ENCODE measurements around the gene ZDBF2.

Gene ZDBF2

DNA sequence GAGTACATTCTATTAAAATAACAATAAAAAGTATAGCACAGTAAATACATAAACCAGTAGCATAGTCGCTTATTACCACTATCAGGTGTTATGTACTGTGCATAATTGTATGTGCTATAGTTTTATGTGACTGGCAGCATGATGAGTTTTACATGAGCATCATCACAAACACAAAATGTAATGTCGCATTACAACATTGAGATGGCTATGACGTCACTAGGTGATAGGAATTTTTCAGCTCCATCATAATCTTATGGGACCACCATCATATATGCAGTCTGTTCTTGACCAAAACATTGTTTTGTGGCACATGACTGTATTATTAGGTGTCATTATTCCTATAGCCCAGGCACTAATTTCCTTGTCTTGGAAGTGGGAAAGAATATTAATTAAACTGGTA, 48.6 kb downstream of the ZDBF2 start:
- H3K9me3 ChIP-seq (ENCODE audit: control insufficient read depth, insufficient read depth, low read length) = no peaks in the 10 kb centered on the region
- H3K27ac ChIP-seq (ENCODE audit: low read length) = no peak overlapping the region
- no peaks in the 10 kb centered on the region for H3K27me3 ChIP-seq (ENCODE audit: control insufficient read depth, insufficient read depth, low read length)
- no peak for DNase-seq (ENCODE audit: low read depth, low spot score)
- no peak overlapping the region for H3K4me3 ChIP-seq (ENCODE audit: low read length)
- WGBS (ENCODE audit: insufficient coverage, insufficient read length) = no CpG with 5 or more reads among the region's 3 CpGs
- no peaks in the 10 kb centered on the region for H3K4me1 ChIP-seq (ENCODE audit: control insufficient read depth, insufficient read depth, low read length)
- no peaks in the 10 kb centered on the region for H3K36me3 ChIP-seq (ENCODE audit: control insufficient read depth, insufficient read depth, low read length)

GRCh38 chr2:206323486-206323885, 49.0 kb downstream of the ZDBF2 start:
- no peak for DNase-seq (ENCODE audit: low read depth, low spot score)
- Histone ChIP-seq H3K4me1 (ENCODE audit: control insufficient read depth, insufficient read depth, low read length) (no peaks in the 10 kb centered on the region), H3K36me3 (ENCODE audit: control insufficient read depth, insufficient read depth, low read length) (no peaks in the 10 kb centered on the region), H3K9me3 (ENCODE audit: control insufficient read depth, insufficient read depth, low read length) (no peaks in the 10 kb centered on the region), H3K4me3 (ENCODE audit: low read length) (no peak overlapping the region), H3K27ac (ENCODE audit: low read length) (no peak overlapping the region), H3K27me3 (ENCODE audit: control insufficient read depth, insufficient read depth, low read length) (no peaks in the 10 kb centered on the region)
- WGBS (ENCODE audit: insufficient coverage, insufficient read length) = no CpG with 5 or more reads among the region's 4 CpGs

DNA sequence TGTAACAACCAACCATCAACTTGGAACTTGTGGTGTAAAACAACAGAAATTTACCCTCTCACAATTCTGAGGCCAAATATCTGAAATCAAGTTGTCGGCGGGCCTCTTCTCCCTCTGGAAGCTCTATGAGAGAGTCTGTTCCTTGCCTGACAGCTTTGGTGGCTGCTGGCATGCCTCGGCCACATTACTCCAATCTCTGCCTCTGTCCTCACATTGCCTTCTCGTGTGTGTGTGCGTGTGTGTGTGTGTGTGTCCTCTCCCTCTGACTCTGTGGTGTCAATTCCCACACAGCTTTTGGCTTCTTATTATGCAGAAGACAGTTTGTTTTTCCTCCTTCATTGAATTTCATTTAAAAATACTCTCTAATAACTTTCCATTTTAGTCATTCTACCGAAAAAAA, 50.4 kb downstream of the ZDBF2 start:
- no peak overlapping the region for H3K4me3 ChIP-seq (ENCODE audit: low read length)
- H3K27ac ChIP-seq (ENCODE audit: low read length) = no peak overlapping the region
- no peaks in the 10 kb centered on the region for H3K36me3 ChIP-seq (ENCODE audit: control insufficient read depth, insufficient read depth, low read length)
- H3K9me3 ChIP-seq (ENCODE audit: control insufficient read depth, insufficient read depth, low read length) = no peaks in the 10 kb centered on the region
- WGBS (ENCODE audit: insufficient coverage, insufficient read length) = no CpG with 5 or more reads among the region's 6 CpGs
- no peaks in the 10 kb centered on the region for H3K27me3 ChIP-seq (ENCODE audit: control insufficient read depth, insufficient read depth, low read length)
- no peak for DNase-seq (ENCODE audit: low read depth, low spot score)
- no peaks in the 10 kb centered on the region; the same call in 1 of the 2 replicates for H3K4me1 ChIP-seq (ENCODE audit: control insufficient read depth, insufficient read depth, low read length)

- H3K27ac ChIP-seq (ENCODE audit: low read length) = no peak overlapping the region
- no peaks in the 10 kb centered on the region for H3K27me3 ChIP-seq (ENCODE audit: control insufficient read depth, insufficient read depth, low read length)
- no peaks in the 10 kb centered on the region; the same call in 1 of the 2 replicates for H3K4me1 ChIP-seq (ENCODE audit: control insufficient read depth, insufficient read depth, low read length)
- no peak overlapping the region for H3K4me3 ChIP-seq (ENCODE audit: low read length)
- WGBS (ENCODE audit: insufficient coverage, insufficient read length) = no CpG with 5 or more reads among the region's 1 CpG
- no peak for DNase-seq (ENCODE audit: low read depth, low spot score)
- H3K9me3 ChIP-seq (ENCODE audit: control insufficient read depth, insufficient read depth, low read length) = no peaks in the 10 kb centered on the region
- no peaks in the 10 kb centered on the region for H3K36me3 ChIP-seq (ENCODE audit: control insufficient read depth, insufficient read depth, low read length)
These were observed 54.5 kb downstream of the ZDBF2 start for GRCh38 chr2:206328974-206329373.

DNA sequence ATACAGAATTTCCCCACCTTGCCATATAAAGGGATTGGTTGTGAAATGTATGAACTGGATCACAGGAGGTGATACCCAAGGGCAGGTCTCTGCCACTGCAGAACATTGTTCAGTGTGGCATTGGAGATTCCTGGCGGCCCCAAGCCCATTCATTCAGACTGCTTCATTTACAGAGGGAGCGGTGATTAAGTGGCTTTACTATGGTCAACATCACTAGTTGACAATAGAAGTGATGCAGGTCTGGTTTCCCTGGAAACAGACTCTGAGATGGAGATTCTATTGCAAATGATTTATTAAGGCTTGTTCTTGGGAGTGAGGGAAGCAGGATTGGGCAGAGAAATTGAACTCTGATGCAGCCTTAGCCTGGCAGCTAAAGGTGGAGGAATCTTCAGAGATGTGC, 62.4 kb downstream of the ZDBF2 start:
- H3K4me3 ChIP-seq (ENCODE audit: low read length) = no peak overlapping the region
- WGBS (ENCODE audit: insufficient coverage, insufficient read length) = no CpG with 5 or more reads among the region's 2 CpGs
- no peak for DNase-seq (ENCODE audit: low read depth, low spot score)
- no peak overlapping the region for H3K27ac ChIP-seq (ENCODE audit: low read length)
- H3K4me1 ChIP-seq (ENCODE audit: control insufficient read depth, insufficient read depth, low read length) = no peaks in the 10 kb centered on the region
- H3K9me3 ChIP-seq (ENCODE audit: control insufficient read depth, insufficient read depth, low read length) = no peaks in the 10 kb centered on the region
- no peaks in the 10 kb centered on the region for H3K36me3 ChIP-seq (ENCODE audit: control insufficient read depth, insufficient read depth, low read length)
- no peaks in the 10 kb centered on the region for H3K27me3 ChIP-seq (ENCODE audit: control insufficient read depth, insufficient read depth, low read length)

- Histone ChIP-seq H3K36me3 (ENCODE audit: control insufficient read depth, insufficient read depth, low read length) (no peaks in the 10 kb centered on the region), H3K27ac (ENCODE audit: low read length) (no peak overlapping the region), H3K4me3 (ENCODE audit: low read length) (no peak overlapping the region), H3K27me3 (ENCODE audit: control insufficient read depth, insufficient read depth, low read length) (no peaks in the 10 kb centered on the region), H3K9me3 (ENCODE audit: control insufficient read depth, insufficient read depth, low read length) (no peaks in the 10 kb centered on the region), H3K4me1 (ENCODE audit: control insufficient read depth, insufficient read depth, low read length) (no peaks in the 10 kb centered on the region)
- no CpG with 5 or more reads among the region's 1 CpG for WGBS (ENCODE audit: insufficient coverage, insufficient read length)
- no peak for DNase-seq (ENCODE audit: low read depth, low spot score)
These were observed 63.5 kb downstream of the ZDBF2 start for GRCh38 chr2:206337956-206338355.

GRCh38 chr2:206341396-206341795, 66.9 kb downstream of the ZDBF2 start:
- Histone ChIP-seq H3K36me3 (ENCODE audit: control insufficient read depth, insufficient read depth, low read length) (no peaks in the 10 kb centered on the region), H3K4me3 (ENCODE audit: low read length) (no peak overlapping the region), H3K9me3 (ENCODE audit: control insufficient read depth, insufficient read depth, low read length) (no peaks in the 10 kb centered on the region; the same call in 1 of the 2 replicates), H3K27me3 (ENCODE audit: control insufficient read depth, insufficient read depth, low read length) (no peaks in the 10 kb centered on the region), H3K27ac (ENCODE audit: low read length) (no peak overlapping the region), H3K4me1 (ENCODE audit: control insufficient read depth, insufficient read depth, low read length) (no peaks in the 10 kb centered on the region)
- no CpG with 5 or more reads among the region's 4 CpGs for WGBS (ENCODE audit: insufficient coverage, insufficient read length)
- no peak for DNase-seq (ENCODE audit: low read depth, low spot score)

- no peak for DNase-seq (ENCODE audit: low read depth, low spot score)
- Histone ChIP-seq H3K4me1 (ENCODE audit: control insufficient read depth, insufficient read depth, low read length) (no peaks in the 10 kb centered on the region), H3K4me3 (ENCODE audit: low read length) (no peak overlapping the region), H3K9me3 (ENCODE audit: control insufficient read depth, insufficient read depth, low read length) (no peaks in the 10 kb centered on the region; the same call in 1 of the 2 replicates), H3K27ac (ENCODE audit: low read length) (no peak overlapping the region), H3K36me3 (ENCODE audit: control insufficient read depth, insufficient read depth, low read length) (no peaks in the 10 kb centered on the region), H3K27me3 (ENCODE audit: control insufficient read depth, insufficient read depth, low read length) (no peaks in the 10 kb centered on the region)
- WGBS (ENCODE audit: insufficient coverage, insufficient read length) = no CpG with 5 or more reads among the region's 4 CpGs
These were observed 68.7 kb downstream of the ZDBF2 start for GRCh38 chr2:206343144-206343543.

GRCh38 chr2:206343816-206344215, 69.4 kb downstream of the ZDBF2 start:
- WGBS (ENCODE audit: insufficient coverage, insufficient read length) = no CpG with 5 or more reads among the region's 1 CpG
- H3K9me3 ChIP-seq (ENCODE audit: control insufficient read depth, insufficient read depth, low read length) = no peaks in the 10 kb centered on the region; the same call in 1 of the 2 replicates
- DNase-seq (ENCODE audit: low read depth, low spot score) = no peak
- H3K4me3 ChIP-seq (ENCODE audit: low read length) = no peak overlapping the region
- H3K27me3 ChIP-seq (ENCODE audit: control insufficient read depth, insufficient read depth, low read length) = no peaks in the 10 kb centered on the region
- no peaks in the 10 kb centered on the region for H3K4me1 ChIP-seq (ENCODE audit: control insufficient read depth, insufficient read depth, low read length)
- no peaks in the 10 kb centered on the region for H3K36me3 ChIP-seq (ENCODE audit: control insufficient read depth, insufficient read depth, low read length)
- H3K27ac ChIP-seq (ENCODE audit: low read length) = no peak overlapping the region

GRCh38 chr2:206345606-206346005, 71.1 kb downstream of the ZDBF2 start:
- no peak for DNase-seq (ENCODE audit: low read depth, low spot score)
- H3K9me3 ChIP-seq (ENCODE audit: control insufficient read depth, insufficient read depth, low read length) = no peaks in the 10 kb centered on the region; the same call in 1 of the 2 replicates
- H3K4me1 ChIP-seq (ENCODE audit: control insufficient read depth, insufficient read depth, low read length) = no peaks in the 10 kb centered on the region
- H3K36me3 ChIP-seq (ENCODE audit: control insufficient read depth, insufficient read depth, low read length) = no peaks in the 10 kb centered on the region
- no peak overlapping the region for H3K4me3 ChIP-seq (ENCODE audit: low read length)
- no CpG with 5 or more reads among the region's 3 CpGs for WGBS (ENCODE audit: insufficient coverage, insufficient read length)
- H3K27ac ChIP-seq (ENCODE audit: low read length) = no peak overlapping the region
- H3K27me3 ChIP-seq (ENCODE audit: control insufficient read depth, insufficient read depth, low read length) = no peaks in the 10 kb centered on the region

- H3K4me1 ChIP-seq (ENCODE audit: control insufficient read depth, insufficient read depth, low read length) = no peaks in the 10 kb centered on the region
- DNase-seq (ENCODE audit: low read depth, low spot score) = no peak
- H3K27me3 ChIP-seq (ENCODE audit: control insufficient read depth, insufficient read depth, low read length) = no peaks in the 10 kb centered on the region
- H3K4me3 ChIP-seq (ENCODE audit: low read length) = no peak overlapping the region
- H3K9me3 ChIP-seq (ENCODE audit: control insufficient read depth, insufficient read depth, low read length) = no peaks in the 10 kb centered on the region
- H3K36me3 ChIP-seq (ENCODE audit: control insufficient read depth, insufficient read depth, low read length) = no peaks in the 10 kb centered on the region
- H3K27ac ChIP-seq (ENCODE audit: low read length) = no peak overlapping the region
- no CpG with 5 or more reads among the region's 3 CpGs for WGBS (ENCODE audit: insufficient coverage, insufficient read length)
These were observed 74.9 kb downstream of the ZDBF2 start for GRCh38 chr2:206349375-206349774.
